Retinal pigment epithelial cell (primary cell): ENCODE data around the gene TDP2.

Source experiments
- DNase-seq: peaks from one replicate; pipeline ENCODE4 v3.0.0-alpha.2; 2010; ENCODE audit warnings: low read depth
- H3K4me3 ChIP-seq: 2 replicates; pipeline ENCODE4 v1.5.1; 2011; ENCODE audit warnings: mild to moderate bottlenecking, low read length, control low read depth, moderate library complexity
- TF ChIP-seq, protein P1 (sequence below): conservative IDR thresholded peaks from 2 replicates; pipeline ENCODE4 v1.5.1; 2011; ENCODE audit warnings: low read depth, low read length, control low read depth, inconsistent platforms

Gene TDP2

DNA sequence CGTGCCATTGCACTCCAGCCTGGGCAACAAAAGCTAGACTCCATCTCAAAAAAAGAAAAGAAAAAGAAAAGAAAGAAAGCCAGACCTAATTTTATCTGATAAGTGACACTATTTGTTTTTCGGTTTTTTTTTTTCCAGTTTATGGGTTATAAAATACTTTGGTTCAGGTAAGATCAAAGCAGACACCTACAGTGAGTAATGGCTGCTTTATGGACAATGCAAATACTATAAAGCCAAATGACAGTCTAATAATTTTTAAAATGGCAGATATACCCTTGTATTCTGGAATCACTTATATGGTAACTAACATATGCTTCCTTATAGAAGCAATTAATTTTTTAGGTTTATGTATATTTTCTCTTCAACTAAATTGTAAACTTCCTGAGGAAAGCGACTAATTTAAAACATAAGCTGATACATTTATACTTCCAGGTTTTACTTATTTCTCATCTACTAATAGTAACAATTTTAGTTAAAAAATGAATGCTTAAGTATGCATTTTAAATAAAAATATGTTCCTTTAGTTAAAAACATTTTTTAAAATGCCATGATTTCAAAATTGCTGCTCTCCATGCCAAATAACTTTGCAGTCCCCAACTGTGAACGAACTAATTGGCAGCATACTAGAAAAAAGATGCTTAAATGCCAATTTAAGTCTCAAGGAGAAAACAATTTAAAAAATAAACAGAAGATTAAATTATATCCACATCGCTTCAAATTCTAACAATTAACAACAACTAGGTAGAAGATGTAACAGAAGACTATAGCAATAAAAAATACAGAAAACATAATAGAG lies 59.2 kb downstream of the TDP2 start:
- no peak overlapping the region for H3K4me3 ChIP-seq
- TF ChIP-seq, protein P1, sequence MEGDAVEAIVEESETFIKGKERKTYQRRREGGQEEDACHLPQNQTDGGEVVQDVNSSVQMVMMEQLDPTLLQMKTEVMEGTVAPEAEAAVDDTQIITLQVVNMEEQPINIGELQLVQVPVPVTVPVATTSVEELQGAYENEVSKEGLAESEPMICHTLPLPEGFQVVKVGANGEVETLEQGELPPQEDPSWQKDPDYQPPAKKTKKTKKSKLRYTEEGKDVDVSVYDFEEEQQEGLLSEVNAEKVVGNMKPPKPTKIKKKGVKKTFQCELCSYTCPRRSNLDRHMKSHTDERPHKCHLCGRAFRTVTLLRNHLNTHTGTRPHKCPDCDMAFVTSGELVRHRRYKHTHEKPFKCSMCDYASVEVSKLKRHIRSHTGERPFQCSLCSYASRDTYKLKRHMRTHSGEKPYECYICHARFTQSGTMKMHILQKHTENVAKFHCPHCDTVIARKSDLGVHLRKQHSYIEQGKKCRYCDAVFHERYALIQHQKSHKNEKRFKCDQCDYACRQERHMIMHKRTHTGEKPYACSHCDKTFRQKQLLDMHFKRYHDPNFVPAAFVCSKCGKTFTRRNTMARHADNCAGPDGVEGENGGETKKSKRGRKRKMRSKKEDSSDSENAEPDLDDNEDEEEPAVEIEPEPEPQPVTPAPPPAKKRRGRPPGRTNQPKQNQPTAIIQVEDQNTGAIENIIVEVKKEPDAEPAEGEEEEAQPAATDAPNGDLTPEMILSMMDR, result no peak
- no peak for DNase-seq

DNA sequence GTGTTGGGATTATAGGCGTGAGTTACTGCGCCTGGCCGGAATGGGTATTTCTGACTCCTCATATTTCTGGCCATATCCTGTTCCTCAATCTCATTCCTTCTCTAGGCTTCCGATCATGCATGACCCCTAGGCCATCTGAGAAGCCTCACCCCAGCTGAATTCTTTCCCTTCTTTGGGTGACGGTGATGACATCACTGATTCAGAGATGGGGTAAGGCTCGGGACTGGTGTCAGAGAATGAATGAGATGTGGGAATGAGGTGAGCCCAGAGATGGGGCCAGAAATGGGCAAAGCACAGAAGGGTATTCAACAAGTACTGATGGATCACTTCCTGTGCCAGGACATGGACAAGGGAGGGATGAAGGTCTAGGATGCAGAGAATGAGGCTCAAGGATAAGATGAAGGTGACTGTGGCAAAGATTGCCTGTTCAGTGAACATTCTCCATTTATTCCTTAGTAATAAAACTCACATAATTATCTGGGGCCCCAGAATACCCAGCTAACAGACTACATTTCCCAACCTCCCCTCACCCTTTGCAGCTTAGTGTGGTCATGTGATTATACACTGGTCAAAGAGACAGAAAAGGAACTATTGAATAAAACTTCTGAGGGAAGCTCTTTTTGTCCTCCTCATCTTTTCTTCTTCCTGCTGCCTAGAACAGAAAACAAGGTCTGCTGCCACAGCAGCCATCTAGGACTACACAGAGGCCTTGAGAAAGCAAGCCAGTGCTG lies 60.3 kb downstream of the TDP2 start:
- no peak for DNase-seq
- H3K4me3 ChIP-seq, result no peak overlapping the region
- TF ChIP-seq, protein P1, result no peak

DNA sequence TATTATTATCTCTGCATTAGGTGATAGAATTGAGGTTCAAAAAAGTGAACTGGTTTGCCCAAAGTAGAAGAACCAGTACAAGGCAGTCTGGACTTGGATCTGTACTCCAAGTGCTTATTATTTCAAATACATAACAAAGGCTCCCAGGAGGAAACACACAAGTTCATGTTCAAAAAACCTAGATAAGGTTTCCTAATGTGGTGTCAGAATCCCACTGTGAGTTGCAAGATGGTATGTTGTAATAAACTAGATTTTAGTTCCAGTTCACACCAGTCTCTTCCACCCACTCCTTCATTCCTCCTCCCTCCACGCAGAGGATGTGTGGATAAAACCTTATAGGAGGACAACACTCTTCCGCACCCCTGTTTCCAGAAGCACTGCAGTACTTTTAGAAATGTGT lies 63.5 kb downstream of the TDP2 start:
- TF ChIP-seq, protein P1, result no peak

DNA sequence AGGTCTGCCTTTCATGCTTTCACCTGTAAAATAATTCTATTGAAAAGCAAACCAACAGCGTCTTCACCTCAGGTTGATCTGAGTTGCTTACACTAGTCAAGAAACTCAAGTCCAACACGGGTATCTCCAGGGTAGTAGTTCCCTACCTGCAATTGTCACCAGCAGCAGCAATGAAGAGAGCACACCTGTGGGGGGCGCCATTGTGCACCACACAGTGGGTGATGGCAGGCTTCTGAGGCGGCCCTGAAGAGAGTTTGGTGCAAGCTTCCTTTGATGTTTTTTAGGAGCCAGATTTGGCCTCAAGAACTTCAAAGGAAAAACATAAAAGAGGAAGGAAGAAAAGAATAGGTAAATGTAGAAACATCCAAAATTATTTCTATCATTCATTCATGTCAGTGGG lies 65.8 kb downstream of the TDP2 start:
- no peak overlapping the region for H3K4me3 ChIP-seq
- TF ChIP-seq, protein P1, result no peak
- DNase-seq, result no peak

More for the DNA sequence above, 63.5 kb downstream of the TDP2 start:
- no peak for DNase-seq
- no peak overlapping the region for H3K4me3 ChIP-seq
